ENCODE results near the gene ZNF688.

DNA sequence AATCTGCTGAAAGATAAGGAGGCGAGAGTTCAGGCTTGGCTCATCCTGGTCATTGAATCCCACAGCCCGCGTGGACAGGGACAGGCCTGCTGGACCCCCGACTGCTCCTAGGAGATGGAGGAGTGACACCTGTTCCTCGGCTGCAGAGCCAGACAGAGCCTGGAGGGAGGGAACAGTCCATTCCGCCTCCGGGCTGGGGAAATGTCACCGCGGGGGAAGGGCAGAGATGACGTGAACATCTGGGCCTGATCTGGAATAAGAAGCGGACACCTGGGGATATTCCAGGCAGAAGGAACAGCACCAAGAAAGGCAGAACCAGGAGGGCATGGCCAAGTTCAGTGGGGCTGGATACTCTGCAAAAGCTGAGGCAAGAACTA, 38.4 kb downstream of the ZNF688 start:
- no peak for TF ChIP-seq POLR2A (IDR thresholded peaks at IDR 0.05)
- TF ChIP-seq, protein P1, sequence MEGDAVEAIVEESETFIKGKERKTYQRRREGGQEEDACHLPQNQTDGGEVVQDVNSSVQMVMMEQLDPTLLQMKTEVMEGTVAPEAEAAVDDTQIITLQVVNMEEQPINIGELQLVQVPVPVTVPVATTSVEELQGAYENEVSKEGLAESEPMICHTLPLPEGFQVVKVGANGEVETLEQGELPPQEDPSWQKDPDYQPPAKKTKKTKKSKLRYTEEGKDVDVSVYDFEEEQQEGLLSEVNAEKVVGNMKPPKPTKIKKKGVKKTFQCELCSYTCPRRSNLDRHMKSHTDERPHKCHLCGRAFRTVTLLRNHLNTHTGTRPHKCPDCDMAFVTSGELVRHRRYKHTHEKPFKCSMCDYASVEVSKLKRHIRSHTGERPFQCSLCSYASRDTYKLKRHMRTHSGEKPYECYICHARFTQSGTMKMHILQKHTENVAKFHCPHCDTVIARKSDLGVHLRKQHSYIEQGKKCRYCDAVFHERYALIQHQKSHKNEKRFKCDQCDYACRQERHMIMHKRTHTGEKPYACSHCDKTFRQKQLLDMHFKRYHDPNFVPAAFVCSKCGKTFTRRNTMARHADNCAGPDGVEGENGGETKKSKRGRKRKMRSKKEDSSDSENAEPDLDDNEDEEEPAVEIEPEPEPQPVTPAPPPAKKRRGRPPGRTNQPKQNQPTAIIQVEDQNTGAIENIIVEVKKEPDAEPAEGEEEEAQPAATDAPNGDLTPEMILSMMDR (IDR thresholded peaks at IDR 0.05) = no peak
